Measurements from ENCODE around the gene SYNJ2. TPM values are rescaled to one million over a fixed set of nuclear protein-coding genes. Genes with fewer than 3 reads are reported as not detected.
A peak's percentile ranks its signal among the peaks of the same experiment; 100 is the strongest.

SYNJ2 gene
- total RNA-seq, 2 experiments from 2014 or later, result 34.6 to 38.0 TPM

DNA sequence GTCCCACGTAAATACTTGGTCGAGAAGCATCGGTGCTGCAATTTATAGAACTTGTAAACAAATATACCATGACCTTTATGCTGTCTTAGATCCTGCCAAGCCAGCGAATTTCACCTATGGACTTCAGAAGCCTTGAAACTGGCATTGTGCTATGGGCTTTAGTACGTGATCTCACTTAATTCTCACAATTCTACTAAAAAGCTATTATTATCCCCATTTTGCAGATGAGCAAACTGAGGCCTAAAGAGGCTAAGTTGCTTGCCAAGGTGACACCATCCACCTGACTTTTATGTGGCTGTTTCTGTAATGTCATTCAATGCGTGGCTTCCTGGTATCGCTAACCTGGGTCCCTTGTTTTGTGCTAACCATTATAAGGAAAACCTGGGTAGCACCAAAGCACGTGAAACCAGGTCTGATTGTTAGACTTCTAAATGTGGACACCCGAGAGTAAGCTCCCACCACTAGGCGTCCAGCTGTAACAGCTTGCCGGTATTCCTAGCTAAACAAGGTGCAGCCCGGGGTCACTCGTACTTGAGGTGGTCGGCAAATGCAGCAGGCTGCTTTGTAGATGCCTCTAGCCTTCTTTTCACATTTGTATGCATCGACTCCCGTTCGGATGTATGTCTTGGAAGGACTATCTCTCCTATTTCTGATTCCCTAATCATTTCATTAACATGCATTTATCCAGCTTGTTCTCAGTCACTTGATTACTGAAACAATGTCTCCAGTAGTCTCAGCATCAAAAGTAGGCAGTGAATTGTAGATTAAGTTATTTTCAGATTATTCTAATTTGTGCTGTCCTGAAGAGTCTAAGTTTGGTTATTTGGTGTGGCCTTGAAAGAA, 1.1 kb downstream of the SYNJ2 start:
- peak in 4 of 14 experiments; percentile 24 to 36 (median 34) for DNase-seq
- intact Hi-C loops (cut with DNase I, micrococcal nuclease), result loop anchor here (1.0 to 10.0 kb wide), 4 partner anchors 44 to 958 kb away; partner anchors contain the start of gene TMEM181 (in 1 of the 2)

GRCh38 chr6:157983406-157984119, 1.9 kb downstream of the SYNJ2 start:
- Histone ChIP-seq H3K27me3 (ENCODE audit: control insufficient read depth in 1 of 2, insufficient read depth in 2 of 2, low read length in 2 of 2) (no peaks in the 10 kb centered on the region), H3K4me3 (ENCODE audit: low read length) (peak overlapping the region; percentile 75), H3K36me3 (ENCODE audit: insufficient read depth, low read length) (peaks cover 2% of the 10 kb centered on the region), H3K4me1 (ENCODE audit: insufficient read depth, low read length) (peaks cover 63% of the 10 kb centered on the region), H3K27ac (ENCODE audit: low read depth in 1 of 2, low read length in 2 of 2) (no peak overlapping the region), H3K9me3 (ENCODE audit: control insufficient read depth in 1 of 2, insufficient read depth in 1 of 2, low read length in 2 of 2) (no peaks in the 10 kb centered on the region)
- CTCF ChIA-PET, result interaction anchor here (1.0 to 5.2 kb wide), 2 partner anchors 43 to 228 kb away, joined by 3 to 34 read pairs; no protein-coding TSS in a partner anchor
- peaks cover 70% of the 10 kb centered on the region for H3K4me1 Mint-ChIP-seq (ENCODE audit: low read depth)
- DNase-seq (peak in 1 of 14 experiments; percentile 25), ATAC-seq (ENCODE audit: poor library complexity) (no peak)
- no peaks in the 10 kb centered on the region for H3K27me3 Mint-ChIP-seq
- H3K27ac Mint-ChIP-seq, result peak overlapping the region; percentile 74
- H3K9me3 Mint-ChIP-seq, result no peaks in the 10 kb centered on the region
- POLR2A ChIA-PET, result interaction anchor here (0.8 to 3.4 kb wide), 13 partner anchors 8 to 414 kb away, joined by 3 to 35 read pairs (median 4); no protein-coding TSS in a partner anchor
- TF ChIP-seq, protein P1, sequence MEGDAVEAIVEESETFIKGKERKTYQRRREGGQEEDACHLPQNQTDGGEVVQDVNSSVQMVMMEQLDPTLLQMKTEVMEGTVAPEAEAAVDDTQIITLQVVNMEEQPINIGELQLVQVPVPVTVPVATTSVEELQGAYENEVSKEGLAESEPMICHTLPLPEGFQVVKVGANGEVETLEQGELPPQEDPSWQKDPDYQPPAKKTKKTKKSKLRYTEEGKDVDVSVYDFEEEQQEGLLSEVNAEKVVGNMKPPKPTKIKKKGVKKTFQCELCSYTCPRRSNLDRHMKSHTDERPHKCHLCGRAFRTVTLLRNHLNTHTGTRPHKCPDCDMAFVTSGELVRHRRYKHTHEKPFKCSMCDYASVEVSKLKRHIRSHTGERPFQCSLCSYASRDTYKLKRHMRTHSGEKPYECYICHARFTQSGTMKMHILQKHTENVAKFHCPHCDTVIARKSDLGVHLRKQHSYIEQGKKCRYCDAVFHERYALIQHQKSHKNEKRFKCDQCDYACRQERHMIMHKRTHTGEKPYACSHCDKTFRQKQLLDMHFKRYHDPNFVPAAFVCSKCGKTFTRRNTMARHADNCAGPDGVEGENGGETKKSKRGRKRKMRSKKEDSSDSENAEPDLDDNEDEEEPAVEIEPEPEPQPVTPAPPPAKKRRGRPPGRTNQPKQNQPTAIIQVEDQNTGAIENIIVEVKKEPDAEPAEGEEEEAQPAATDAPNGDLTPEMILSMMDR (IDR thresholded peaks at IDR 0.05), result no peak
- H3K36me3 Mint-ChIP-seq (ENCODE audit: low read depth), result peaks cover 11% of the 10 kb centered on the region
- intact Hi-C loops (cut with DNase I, micrococcal nuclease), result loop anchor here (1.0 to 10.0 kb wide), 4 partner anchors 43 to 959 kb away; partner anchors contain the start of gene TMEM181 (in 1 of the 2)
- peak overlapping the region; percentile 87 for H3K4me3 Mint-ChIP-seq

More for the DNA sequence above, 1.1 kb downstream of the SYNJ2 start:
- ChIA-PET POLR2A (interaction anchor here (0.8 to 3.4 kb wide), 11 partner anchors 9 to 413 kb away, joined by 3 to 35 read pairs (median 4); no protein-coding TSS in a partner anchor), CTCF (interaction anchor here (1.1 to 5.2 kb wide), 2 partner anchors 44 to 83 kb away, joined by 3 to 34 read pairs; no protein-coding TSS in a partner anchor)
- ATAC-seq (ENCODE audit: poor library complexity), result no peak
- H3K9me3 Mint-ChIP-seq, result no peaks in the 10 kb centered on the region
- H3K4me3 ChIP-seq (ENCODE audit: low read length), result peak overlapping the region; percentile 75
- H3K27me3 Mint-ChIP-seq, result no peaks in the 10 kb centered on the region
- peaks cover 11% of the 10 kb centered on the region for H3K36me3 Mint-ChIP-seq (ENCODE audit: low read depth)
- H3K4me3 Mint-ChIP-seq, result peak overlapping the region; percentile 87
- peaks cover 55% of the 10 kb centered on the region for H3K4me1 ChIP-seq (ENCODE audit: insufficient read depth, low read length)
- TF ChIP-seq, protein P1 (IDR thresholded peaks at IDR 0.05), result no peak
- H3K4me1 Mint-ChIP-seq (ENCODE audit: low read depth), result peaks cover 62% of the 10 kb centered on the region
- no peaks in the 10 kb centered on the region for H3K27me3 ChIP-seq (ENCODE audit: control insufficient read depth in 1 of 2, insufficient read depth in 2 of 2, low read length in 2 of 2)
- H3K27ac Mint-ChIP-seq, result peak overlapping the region; percentile 74
- peaks cover under 1% of the 10 kb centered on the region for H3K36me3 ChIP-seq (ENCODE audit: insufficient read depth, low read length)
- H3K9me3 ChIP-seq (ENCODE audit: control insufficient read depth in 1 of 2, insufficient read depth in 1 of 2, low read length in 2 of 2), result no peaks in the 10 kb centered on the region
- peak overlapping the region in 1 of 2 donors; percentile 58 for H3K27ac ChIP-seq (ENCODE audit: low read depth in 1 of 2, low read length in 2 of 2)

- ChIA-PET CTCF (interaction anchor here (1.0 to 5.2 kb wide), 2 partner anchors 43 to 228 kb away, joined by 3 to 34 read pairs; no protein-coding TSS in a partner anchor), POLR2A (interaction anchor here (0.8 to 3.4 kb wide), 6 partner anchors 10 to 74 kb away, joined by 3 to 35 read pairs (median 6); no protein-coding TSS in a partner anchor)
- peak overlapping the region; percentile 87 for H3K4me3 Mint-ChIP-seq
- H3K27ac Mint-ChIP-seq, result peak overlapping the region; percentile 74
- intact Hi-C loops (cut with DNase I, micrococcal nuclease), result loop anchor here in 1 of 2 experiments (5.0 to 10.0 kb wide), 3 partner anchors 188 to 959 kb away; partner anchors contain the start of gene TMEM181
- no peaks in the 10 kb centered on the region for H3K9me3 Mint-ChIP-seq
- H3K36me3 Mint-ChIP-seq (ENCODE audit: low read depth), result peaks cover 11% of the 10 kb centered on the region
- peaks cover 68% of the 10 kb centered on the region for H3K4me1 ChIP-seq (ENCODE audit: insufficient read depth, low read length)
- H3K9me3 ChIP-seq (ENCODE audit: control insufficient read depth in 1 of 2, insufficient read depth in 1 of 2, low read length in 2 of 2), result no peaks in the 10 kb centered on the region
- no peak overlapping the region for H3K27ac ChIP-seq (ENCODE audit: low read depth in 1 of 2, low read length in 2 of 2)
- ATAC-seq (ENCODE audit: poor library complexity) (no peak), DNase-seq (no peak)
- TF ChIP-seq, protein P1 (IDR thresholded peaks at IDR 0.05), result no peak
- H3K36me3 ChIP-seq (ENCODE audit: insufficient read depth, low read length), result peaks cover 2% of the 10 kb centered on the region
- no peaks in the 10 kb centered on the region for H3K27me3 Mint-ChIP-seq
- peak overlapping the region; percentile 5 for H3K4me3 ChIP-seq (ENCODE audit: low read length)
- peaks cover 76% of the 10 kb centered on the region for H3K4me1 Mint-ChIP-seq (ENCODE audit: low read depth)
- H3K27me3 ChIP-seq (ENCODE audit: control insufficient read depth in 1 of 2, insufficient read depth in 2 of 2, low read length in 2 of 2), result no peaks in the 10 kb centered on the region
Measured at GRCh38 chr6:157984128-157984527, 2.5 kb downstream of the SYNJ2 start.

Data from CD4-positive, alpha-beta T cell (primary cell).